Omental fat pad (tissue), 4 donors: ENCODE results near the gene NCAM1. TPM values are rescaled to one million over a fixed set of nuclear protein-coding genes. Genes with fewer than 3 reads are reported as not detected.

ENCODE experiments used
- ATAC-seq: fragments of 150-250 bp; one replicate; pipeline ENCODE4 v1.9.1; 2016; ENCODE audit warnings: mild to moderate bottlenecking, moderate library complexity; ENCODE audit not compliant: low FRiP score
- DNase-seq: peaks from one replicate; pipeline ENCODE4 v3.0.0-alpha.2; 2019; ENCODE audit warnings: low spot score
- total RNA-seq, 4 donors: library from RNA; depleted of rRNA; stranded (reverse); fragments of >200 nt; gene quantifications; one replicate each; pipeline ENCODE4 v1.1.0, GENCODE V29; 2016
- TF ChIP-seq, protein P1 (sequence below), 3 donors: fragments of 450-650 bp; IDR thresholded peaks; one replicate each; pipeline ENCODE4 v1.5.1; 2016 to 2017; ENCODE audit warnings: antibody characterized with exemption in 3 of 3, mild to moderate bottlenecking in 3 of 3, moderate library complexity in 2 of 3

NCAM1 gene
- total RNA-seq, 4 donors from 2014 or later, result 3.8 to 10.9 (median 7.9) TPM

- no peak for DNase-seq
- TF ChIP-seq, protein P1, sequence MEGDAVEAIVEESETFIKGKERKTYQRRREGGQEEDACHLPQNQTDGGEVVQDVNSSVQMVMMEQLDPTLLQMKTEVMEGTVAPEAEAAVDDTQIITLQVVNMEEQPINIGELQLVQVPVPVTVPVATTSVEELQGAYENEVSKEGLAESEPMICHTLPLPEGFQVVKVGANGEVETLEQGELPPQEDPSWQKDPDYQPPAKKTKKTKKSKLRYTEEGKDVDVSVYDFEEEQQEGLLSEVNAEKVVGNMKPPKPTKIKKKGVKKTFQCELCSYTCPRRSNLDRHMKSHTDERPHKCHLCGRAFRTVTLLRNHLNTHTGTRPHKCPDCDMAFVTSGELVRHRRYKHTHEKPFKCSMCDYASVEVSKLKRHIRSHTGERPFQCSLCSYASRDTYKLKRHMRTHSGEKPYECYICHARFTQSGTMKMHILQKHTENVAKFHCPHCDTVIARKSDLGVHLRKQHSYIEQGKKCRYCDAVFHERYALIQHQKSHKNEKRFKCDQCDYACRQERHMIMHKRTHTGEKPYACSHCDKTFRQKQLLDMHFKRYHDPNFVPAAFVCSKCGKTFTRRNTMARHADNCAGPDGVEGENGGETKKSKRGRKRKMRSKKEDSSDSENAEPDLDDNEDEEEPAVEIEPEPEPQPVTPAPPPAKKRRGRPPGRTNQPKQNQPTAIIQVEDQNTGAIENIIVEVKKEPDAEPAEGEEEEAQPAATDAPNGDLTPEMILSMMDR (IDR thresholded peaks at IDR 0.05), result no peak
Measured at GRCh38 chr11:113137713-113138529, 176.7 kb downstream of the NCAM1 start.

DNA sequence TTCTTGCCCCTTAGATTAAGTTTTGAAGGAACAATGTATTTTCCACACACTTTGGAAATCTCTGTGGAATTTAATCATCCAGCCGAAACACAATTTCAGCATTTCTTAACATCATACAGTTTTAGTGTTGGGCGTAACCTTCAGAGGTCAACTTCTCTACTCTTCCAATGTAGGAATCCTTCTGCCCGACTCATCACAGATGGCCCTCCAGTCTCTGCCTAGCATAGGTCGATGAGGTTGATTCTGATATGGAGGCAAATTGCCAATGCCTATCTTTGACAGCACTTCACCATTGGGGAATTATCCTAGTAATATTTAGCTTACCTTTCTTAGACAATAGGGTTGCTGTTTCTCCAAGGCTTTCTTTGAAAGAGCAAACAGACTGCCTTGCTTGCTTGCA lies 177.5 kb downstream of the NCAM1 start:
- ATAC-seq (no peak), DNase-seq (no peak)
- TF ChIP-seq, protein P1 (IDR thresholded peaks at IDR 0.05), result no peak

More at GRCh38 chr11:113137713-113138529, 176.7 kb downstream of the NCAM1 start:
- no peak for ATAC-seq

- TF ChIP-seq, protein P1 (IDR thresholded peaks at IDR 0.05), result no peak
- ATAC-seq (no peak), DNase-seq (no peak)
Measured at GRCh38 chr11:113141010-113141409, 179.8 kb downstream of the NCAM1 start.

DNA sequence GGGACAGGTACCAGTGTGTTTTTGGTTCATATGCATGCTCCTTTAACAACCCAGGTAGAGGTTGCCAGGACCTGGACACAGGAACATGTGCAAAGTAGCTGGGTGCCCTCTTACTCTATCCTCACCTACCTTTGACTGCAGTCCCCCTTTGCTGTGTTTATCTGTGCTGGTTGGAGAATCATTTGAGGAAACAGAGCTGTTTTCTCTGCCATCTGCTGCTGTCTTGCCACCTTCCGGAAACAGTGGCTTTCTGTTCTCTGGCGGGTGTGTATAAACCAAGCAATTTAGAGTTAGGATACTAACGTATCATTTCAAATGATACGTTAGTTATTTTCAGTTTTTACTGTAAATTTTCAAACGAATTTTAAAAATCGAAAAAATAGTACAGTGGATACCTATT lies 181.3 kb downstream of the NCAM1 start:
- DNase-seq (no peak), ATAC-seq (no peak)
- TF ChIP-seq, protein P1 (IDR thresholded peaks at IDR 0.05), result no peak

DNA sequence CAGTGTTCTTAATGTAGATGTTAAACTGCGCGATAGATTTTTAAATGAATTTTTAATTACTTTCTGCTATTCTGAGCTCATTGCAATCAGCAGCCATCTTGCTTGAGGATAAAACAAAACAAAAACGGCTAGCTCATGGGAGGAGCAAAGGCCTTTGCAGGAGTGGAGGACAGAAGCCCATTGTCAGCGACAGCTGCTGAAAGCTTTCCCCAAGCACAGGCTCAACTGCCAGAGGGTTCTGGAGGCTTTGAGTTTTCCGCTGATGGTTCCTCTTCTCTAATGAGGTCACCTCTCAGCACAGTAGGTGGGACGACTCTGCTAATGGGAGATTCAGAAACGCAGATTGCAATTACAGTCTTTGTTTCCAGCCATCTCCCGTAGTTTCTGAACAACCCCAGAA lies 186.0 kb downstream of the NCAM1 start:
- DNase-seq, result no peak
- TF ChIP-seq, protein P1 (IDR thresholded peaks at IDR 0.05), result no peak
- ATAC-seq, result no peak

DNA sequence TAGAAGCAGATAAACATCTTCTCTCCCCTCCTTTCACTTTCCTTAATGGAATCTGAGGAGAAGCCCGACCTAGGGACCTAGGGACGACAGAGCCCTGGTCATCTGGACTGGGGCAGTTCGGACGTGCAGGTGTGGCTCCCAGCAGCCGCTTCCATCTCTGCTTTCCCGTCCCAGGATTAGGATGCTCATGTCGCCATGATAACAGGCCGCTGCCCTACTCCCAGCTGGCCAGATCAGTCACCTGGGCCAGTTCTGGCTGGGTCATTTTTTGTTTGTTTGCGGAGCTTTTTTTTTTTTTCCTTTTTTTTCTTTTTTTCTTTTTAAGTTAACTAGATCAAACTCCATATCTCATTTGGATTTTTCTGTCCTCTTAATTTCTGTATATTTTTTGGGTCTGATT lies 186.9 kb downstream of the NCAM1 start:
- no peak for ATAC-seq
- DNase-seq, result no peak
- TF ChIP-seq, protein P1 (IDR thresholded peaks at IDR 0.05), result no peak

GRCh38 chr11:113148652-113149051 lies 187.4 kb downstream of the NCAM1 start:
- TF ChIP-seq, protein P1 (IDR thresholded peaks at IDR 0.05), result no peak
- no peak for ATAC-seq

More at GRCh38 chr11:113148652-113149051, 187.4 kb downstream of the NCAM1 start:
- DNase-seq, result no peak
